GM18502 (cell line): ENCODE measurements around the gene DPM1.
A peak's percentile ranks its signal among the peaks of the same experiment; 100 is the strongest.

Experiments
- ATAC-seq: cut with Tn5 transposase; IDR thresholded peaks from one replicate; pipeline ENCODE4 v1.9.1; 2021; ENCODE audit warnings: mild to moderate bottlenecking; ENCODE audit not compliant: unreplicated experiment, poor library complexity

Gene DPM1

DNA sequence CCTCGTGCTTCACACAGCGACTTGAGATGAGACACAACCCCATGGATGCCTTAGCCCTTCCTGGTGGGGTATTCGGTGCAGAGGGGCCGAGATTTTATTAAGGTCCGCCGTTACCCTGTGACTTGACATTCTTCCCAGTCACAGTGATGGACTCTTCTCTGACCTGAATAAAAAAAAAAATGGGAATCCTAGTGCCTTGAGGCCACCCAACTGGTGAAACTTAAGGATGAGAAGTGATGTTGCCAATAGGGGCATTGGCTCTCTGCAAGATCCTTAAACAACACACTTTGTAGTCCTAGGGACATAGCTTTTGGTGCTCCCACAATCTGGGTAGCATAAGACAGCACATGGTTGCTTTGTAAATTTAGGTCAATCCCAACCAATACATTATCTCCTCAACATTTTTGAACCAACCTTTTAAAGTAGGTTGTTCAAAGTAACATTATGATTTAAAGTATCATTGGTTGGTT lies 26.3 kb downstream of the DPM1 start:
- no peak for ATAC-seq

DNA sequence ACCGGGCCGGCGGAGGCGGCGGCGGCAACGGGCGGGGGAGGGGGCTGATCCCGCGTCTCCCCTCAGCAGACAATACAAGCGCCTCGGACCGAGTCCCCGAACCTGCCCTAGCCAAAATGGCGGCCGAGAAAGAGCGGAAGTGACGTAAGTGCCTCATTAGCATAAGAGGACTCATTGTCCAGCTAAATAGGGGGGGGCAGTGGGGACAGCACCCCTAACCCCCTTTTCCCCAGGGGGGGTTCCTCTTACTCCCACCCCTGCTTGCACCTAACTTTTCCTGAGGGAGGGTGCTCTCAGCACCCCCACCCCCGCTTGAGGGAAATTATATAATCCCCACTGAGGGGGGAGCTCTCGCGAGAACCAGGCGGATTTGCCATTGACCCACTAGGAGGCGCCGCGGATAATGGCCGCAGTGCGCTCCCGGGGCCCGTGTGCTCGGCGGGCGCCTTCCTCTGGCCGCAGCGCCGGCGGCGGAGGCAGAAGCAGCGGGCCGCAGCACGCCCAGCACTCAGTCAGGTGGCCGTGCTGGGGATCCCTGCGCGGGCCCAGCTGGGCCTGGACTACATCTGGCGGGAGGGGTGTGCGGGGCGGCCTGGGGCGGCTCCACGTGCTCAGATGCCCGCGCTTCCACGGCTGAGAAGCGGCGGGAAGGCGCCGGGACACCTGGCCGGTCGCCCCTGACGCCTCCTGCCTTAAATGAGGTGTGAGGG lies 26.9 kb downstream of the DPM1 start, which contains the start of gene ADNP:
ADNP (minus strand) TSS at position 132 of the 710 bp plus-strand sequence. CDS start 27,441 bp downstream, outside the sequence.
- peak; percentile 72 for ATAC-seq

DNA sequence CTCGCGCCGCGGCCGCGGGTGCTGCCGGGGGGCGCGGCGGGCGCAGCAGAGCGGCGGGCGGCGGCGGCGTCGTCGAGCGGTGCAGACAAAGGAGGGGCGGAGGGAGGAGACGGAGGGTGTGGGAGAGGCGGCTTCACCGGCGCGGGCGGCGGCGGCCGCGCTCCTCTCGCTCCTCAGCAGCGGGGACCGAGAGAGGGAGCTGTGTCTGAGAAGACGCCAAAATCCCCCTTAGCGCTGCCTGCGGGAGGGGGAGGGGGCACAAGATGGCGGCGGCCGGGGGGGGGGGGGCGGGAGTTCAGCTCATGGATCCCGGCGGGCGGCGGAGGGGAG lies 27.4 kb downstream of the DPM1 start:
- peak; percentile 23 for ATAC-seq

DNA sequence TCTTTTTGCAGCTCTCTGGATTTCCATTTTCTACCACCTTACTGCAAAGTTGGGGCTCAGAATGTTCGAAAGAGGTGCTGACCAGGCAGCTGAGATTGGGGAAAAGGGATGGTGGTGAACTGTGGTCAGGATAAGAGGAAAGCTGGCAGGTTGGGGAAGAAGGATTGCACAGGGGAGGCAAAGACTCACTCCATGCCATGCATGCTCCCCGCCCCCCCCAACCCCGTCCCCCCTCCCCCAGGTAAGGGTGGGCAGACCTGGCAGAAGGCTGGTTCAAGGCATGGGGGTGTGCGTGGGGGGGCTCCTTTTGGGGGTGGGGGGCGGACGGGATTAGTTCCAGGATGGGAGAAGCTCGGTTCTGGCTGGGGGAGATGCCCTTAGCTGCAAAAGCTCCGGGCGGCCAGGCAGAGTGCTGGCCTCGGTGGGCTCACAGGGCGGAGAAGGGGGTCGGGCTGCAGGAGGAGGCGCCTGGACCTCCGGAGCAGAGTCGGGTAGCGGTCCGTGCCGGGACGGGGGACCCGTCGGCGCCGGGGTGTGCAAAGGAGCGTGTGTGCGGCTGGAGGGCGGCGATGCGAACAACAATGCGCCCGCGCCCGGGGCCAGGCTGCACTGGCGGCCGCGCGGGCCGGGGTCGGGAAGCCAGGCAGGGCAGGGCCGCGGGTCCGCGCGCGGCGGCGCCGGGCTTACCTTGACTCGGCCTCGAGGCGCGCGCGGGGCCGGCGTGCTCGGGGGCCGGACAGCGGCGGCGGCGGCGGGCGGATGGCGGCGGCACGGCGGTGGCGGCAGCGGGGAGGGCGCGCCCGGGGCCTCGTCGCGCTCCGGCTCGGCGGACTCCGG lies 28.0 kb downstream of the DPM1 start:
- peak; percentile 10 for ATAC-seq

DNA sequence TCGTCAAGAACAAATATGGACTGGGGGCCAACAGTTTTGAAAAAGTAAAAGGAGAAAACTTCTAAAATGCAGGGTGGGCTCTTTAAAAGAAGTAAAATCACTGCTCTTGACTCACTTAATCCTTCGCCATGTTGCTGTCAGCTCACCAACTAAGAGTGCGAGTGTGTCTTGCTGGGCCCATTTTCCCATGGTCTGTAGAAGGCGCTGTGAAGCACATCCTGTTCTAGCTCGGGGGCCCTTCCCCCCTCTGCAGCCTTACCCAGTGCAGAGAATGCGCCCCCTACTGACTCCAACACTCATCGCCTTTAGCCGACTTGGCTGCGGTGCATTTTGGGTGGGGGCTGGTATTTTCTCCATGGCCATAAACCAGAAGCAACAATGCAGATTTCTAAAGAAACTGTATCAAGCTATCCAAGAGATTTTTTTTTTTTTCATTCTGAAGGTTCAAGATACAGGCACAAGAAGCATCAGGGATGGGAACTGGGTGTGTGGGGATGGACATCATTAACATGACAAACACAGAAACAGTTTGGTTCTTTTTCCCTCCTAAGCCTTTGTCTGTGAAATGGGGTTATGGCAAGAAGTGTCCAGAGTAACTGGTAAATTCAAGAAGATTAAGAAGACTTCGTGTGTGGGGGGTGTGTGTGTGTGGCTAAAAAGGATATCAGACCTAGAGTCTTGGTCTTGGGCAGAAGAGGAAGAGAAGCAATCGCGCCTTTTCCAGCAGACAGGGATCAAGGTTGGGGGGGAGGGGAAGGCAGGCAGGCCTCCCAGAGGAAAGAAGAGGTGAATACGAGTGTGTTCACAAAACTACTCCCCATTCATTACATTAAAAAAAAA lies 28.8 kb downstream of the DPM1 start:
- ATAC-seq, result peak; percentile 64

DNA sequence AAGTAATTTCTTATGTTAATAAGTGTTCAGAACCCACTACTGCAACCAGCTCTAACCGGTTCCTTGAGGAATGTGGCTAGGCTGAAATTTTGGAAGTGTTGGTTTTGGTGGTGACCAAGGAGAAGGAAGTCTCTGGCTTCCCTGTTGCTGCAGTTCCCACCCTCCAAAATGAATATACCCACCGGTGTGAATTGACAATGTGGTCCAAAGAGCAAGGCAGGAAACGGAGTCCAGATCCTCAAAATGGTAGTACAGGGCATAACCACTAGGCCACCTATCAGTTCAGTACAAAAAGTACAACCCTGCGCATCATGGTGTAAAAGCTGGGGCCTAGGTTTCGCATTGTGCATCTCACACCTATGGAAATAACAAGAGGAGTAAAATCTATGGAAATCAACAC lies 29.9 kb downstream of the DPM1 start:
- no peak for ATAC-seq

DNA sequence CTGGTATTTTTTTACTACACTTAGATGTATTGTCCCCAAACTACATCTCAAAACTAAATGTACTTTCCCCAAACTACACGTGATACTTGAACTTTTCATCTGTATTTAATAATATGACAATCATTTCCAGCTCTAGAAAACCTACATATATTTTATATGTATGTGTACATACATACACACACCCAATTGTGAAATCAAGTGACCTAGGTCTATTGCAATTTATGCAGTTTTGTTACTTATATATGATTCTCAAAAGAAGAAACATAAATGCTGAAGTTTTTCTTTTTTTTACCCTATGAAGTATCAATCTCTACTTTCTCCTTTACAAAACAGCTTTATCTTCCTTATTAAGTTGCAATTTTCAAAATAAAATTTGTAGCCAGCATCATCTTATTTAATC lies 31.8 kb downstream of the DPM1 start:
- ATAC-seq, result no peak

DNA sequence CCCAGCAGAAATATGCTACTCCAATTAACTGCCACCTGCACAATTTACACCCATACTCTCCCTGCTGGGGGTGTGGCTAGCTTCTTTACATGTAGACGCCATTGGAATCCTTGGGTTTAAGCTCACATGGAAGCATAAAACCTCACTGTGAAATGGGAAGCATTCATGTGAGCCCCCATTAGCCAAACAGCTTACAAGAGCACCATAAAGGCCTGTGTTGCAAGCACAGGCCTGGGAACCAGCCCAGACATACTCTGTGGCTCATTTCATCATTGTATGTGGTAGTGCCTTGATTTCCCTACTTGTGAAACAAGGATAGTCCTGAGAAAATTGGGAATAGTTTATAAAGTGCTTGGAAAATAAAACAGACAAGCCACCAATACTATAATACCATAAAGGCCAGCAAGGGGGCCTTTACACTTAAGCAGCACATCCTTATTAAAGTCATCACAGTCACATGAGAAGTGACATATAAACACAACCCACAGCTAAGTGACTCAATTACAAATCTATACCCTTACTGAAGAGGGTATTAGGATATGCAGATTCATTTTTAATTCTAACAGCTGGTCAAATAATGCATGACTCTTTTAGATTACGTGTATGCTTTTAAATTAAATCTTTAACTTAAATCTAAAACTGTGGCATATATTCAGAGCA lies 33.9 kb downstream of the DPM1 start:
- ATAC-seq, result no peak

DNA sequence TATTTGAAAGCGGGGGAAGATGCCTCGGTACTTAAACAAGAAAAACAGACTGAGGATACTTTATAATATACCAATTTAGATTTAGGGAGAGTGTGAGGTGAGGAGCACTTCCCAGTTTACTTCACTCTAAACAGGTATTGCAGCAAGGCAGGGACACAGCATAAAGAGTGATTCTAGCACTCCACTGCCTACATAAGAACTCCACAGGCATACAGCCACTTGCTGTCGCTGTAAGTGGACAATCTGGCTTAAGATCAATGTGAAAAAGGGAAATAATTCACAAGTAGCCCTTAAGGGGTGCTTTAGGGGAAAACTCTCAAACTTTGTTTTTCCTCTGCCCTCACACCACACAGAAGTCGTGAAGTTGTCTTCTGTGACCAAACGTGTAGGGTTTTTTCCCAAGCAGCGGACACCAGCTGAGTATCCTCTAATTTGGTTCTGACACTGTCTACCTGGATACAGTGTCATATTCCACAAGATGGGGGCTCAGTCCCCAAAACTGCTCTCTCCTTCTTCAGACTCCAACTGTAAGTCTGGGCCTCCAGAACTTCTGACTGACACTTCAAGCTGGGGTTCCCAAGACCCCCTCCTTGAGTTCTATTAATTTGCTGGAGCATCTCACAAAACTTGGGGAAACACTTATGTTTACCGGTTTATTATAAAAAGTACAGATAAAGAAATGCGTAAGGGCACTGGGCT lies 36.4 kb downstream of the DPM1 start:
- no peak for ATAC-seq

DNA sequence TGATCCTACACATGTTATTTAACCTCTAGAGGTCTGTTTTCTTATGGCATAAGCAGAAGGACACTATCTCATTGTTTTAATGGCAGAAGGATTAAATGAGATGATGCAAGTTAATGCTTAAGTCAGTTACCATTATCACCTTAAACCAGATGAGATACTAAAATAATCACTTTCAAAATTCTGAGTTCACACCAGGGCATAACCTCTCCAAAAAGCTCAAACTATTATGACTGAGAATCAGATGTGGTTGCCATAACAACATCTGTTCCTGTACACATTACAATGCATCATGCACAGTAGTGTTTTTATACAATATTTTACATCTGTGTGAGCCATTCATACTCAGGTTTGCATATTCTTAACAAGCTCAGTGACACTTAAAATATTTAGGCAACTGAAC lies 37.3 kb downstream of the DPM1 start:
- ATAC-seq, result no peak

DNA sequence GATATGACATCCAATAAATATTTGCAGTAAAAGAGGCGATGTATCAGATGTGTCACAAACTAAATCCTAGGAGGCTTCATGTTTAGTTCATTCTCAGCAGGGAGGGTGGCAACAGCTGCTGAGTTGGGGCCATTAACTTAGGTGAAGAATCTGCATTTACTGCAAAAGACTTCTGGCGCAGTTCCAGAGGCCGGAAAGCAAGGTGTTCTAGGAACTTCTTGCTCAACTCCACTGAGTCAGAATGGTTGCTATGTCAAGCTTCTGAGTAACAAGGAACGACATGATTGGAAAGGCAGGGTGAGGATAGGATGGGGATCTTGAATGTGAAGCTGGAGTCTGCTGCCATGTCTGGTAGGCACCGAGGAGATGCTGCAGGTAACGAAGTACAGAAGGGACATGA lies 38.8 kb downstream of the DPM1 start:
- no peak for ATAC-seq

DNA sequence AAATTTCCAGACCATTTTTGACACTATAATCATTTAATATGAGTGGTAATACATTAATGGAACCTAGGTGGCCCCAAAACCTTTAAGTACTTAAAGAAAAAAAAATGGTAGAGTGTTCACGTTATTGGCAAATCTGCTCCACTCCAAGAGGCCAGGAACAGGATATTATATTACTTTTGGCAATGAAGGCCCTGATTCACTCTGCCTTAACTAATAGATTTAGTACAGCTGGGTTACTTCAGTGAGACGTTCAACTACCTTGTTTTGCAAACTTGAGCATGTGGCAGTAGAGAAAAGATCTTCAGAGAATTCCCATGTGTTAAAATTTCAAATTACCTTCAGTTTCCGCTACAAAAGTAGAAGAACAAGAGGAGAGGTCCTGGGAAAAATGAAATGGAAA lies 39.9 kb downstream of the DPM1 start:
- no peak for ATAC-seq

DNA sequence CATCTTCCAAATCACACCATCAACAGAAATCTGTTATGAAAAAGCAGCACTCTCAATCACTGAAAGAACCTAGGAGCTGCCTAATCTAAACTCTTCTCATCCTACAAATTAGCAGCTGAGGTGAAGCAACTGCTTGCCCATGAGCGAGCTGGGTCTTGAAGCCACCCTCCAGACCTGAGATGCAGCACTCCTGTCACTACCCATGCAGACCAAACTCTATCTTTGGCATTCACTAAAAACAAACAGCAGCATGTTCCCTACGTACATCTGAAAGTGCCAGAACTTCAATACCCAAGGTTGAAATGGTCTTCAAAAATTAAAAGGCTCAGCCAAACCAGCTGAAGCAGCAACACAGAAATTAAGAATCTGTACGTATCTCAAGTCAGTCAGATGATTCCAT lies 41.4 kb downstream of the DPM1 start:
- ATAC-seq, result no peak

DNA sequence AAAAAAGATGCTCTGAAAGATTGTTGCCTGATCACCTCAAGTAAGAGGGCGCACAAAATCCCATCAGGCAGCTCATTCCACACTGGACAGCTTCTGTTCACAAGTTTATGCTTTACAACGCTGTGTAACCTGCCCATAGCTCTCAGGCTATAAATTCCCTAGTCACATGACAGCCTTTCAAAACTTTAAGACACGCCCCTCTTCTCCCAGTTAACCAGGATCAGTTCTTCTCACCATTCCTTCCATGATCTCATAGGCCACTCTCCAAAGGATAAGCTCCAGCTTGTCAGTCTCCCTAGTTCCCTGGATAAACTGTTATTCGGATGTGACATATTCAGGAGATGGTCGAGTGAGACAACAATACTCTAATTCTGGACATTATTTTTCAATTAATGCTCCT lies 42.1 kb downstream of the DPM1 start:
- ATAC-seq, result no peak

DNA sequence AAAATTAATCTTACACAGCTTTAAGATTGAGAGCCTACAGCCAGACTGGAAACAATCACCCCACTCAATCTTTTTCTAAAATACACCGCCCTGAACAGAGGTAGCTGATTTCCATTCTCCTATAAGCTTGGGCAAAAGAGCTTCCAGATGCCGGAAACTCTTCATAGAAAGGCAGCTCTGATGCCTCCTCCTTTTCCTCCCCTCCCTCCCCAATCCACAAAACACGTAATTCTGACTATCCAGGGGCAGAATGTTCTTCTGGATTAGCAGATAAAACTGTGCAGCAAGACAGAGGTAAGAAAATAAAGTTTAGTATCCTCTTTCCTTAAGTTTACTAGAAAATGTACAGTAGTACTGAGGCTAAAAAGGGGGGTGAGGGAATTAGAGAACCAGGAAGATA lies 42.9 kb downstream of the DPM1 start:
- no peak for ATAC-seq

DNA sequence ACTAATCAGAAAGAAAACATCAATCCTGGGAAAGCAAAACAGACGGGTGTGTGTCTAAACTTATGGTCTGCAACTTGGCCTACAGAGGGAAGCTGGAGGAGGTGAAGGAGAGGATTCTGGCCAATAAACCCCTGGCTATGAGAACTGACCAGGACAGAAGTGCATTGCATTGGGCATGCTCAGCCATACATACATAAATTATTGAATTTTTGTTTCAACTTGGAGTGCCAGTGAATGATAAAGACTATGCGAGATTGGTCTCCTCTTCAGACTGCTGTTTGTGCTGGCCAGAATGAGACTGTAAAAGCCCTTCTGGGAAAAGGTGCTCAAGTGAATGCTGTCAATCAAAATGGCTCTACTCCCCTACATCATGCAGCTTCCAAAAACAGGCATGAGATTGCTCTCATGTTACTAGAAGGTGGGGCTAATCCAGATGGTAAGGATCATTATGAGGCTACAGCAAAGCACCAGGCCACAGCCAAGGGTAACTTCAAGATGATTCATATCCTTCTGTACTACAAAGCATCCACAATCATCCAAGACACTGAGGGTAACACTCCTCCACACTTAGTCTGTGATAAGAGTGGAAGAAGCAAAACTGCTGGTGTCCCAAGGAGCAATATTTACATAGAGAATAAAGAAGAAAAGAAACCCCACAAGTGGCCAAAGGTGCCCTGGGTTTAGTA lies 44.5 kb downstream of the DPM1 start:
- ATAC-seq, result no peak

DNA sequence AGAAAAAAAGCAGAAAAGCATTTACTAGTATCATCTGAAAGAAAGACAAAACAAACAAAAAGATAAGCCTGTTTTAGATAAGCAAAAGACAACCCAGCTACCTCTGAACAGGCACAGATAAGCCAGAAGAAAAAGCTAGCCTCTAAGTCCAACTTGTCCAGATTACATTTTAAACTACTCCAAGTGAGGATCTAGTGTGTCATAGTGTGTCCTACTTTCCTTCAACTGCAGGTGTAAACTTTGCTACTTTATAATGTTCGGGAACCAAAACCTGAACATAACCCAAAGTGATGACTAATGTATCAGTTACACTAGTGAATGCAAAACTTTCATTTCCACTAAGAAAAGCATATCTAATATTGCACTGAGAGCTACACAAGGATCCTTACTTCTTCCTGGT lies 46.6 kb downstream of the DPM1 start:
- peak; percentile 59 for ATAC-seq

DNA sequence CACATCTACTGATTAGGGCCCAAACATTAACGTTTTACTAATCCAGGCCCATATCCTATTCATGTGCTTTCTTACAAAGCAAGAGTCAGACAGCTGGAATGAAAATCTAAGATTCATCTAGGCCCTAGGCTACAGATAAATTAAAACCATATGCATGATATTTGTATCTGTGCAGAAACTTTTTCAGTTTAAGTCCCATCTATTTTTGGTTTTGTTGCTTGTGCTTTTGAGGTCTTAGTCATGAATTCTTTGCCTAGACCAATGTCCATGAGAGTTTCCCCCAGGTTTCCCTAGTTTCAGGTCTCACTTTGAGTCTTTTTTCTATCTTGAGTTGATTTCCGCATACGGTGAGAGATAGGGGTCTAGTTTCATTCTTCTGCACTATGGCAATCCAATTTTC lies 47.3 kb downstream of the DPM1 start:
- ATAC-seq, result no peak

DNA sequence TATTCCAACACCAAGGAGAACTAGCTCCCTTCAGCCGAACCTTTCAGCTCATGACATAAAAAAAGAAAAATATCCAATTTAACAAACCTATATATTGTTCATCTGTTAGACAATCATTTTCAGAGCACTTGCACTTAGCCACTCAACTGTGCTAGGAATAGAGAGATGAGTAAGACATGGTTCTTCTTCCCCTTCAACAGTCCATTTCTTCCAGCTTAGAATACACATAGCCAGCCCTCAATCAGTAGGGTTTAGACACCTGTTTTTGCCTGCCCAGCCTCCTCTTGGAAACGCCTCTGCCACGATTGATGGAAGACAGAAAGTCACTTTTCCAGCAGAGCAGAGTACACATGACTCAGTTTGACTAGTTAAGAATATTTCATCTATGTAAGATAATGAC lies 48.9 kb downstream of the DPM1 start:
- no peak for ATAC-seq
